WTC11 (cell line): ENCODE measurements around the gene CRYBA1. TPM values are rescaled to one million over a fixed set of nuclear protein-coding genes. Genes with fewer than 3 reads are reported as not detected.
A peak's percentile ranks its signal among the peaks of the same experiment; 100 is the strongest.

Experiments
- ARID4B ChIP-seq: sonication (generic); formaldehyde crosslinking; IDR thresholded peaks from 2 replicates; pipeline ENCODE4 v1.8.0; 2023; ENCODE audit warnings: missing genetic modification reagents, mild to moderate bottlenecking, borderline replicate concordance
- CREB1 ChIP-seq: sonication (generic); formaldehyde crosslinking; IDR thresholded peaks from 2 replicates; pipeline ENCODE4 v1.8.0; 2023; ENCODE audit warnings: mild to moderate bottlenecking, missing genetic modification reagents
- ETV6 ChIP-seq: sonication (generic); formaldehyde crosslinking; IDR thresholded peaks from 2 replicates; pipeline ENCODE4 v1.8.1; 2022; ENCODE audit warnings: mild to moderate bottlenecking, missing genetic modification reagents
- HMGA2 ChIP-seq: fragments of 250-450 bp; sonication (Bioruptor Pico); IDR thresholded peaks from 2 replicates; pipeline ENCODE4 v1.4.0; 2021; ENCODE audit warnings: mild to moderate bottlenecking, moderate library complexity
- IRF2 ChIP-seq: sonication (generic); formaldehyde crosslinking; IDR thresholded peaks from 2 replicates; pipeline ENCODE4 v1.8.0; 2022; ENCODE audit warnings: low read depth, missing genetic modification reagents, borderline replicate concordance
- MYBL2 ChIP-seq: sonication (generic); formaldehyde crosslinking; IDR thresholded peaks from 2 replicates; pipeline ENCODE4 v1.8.1; 2023; ENCODE audit warnings: mild to moderate bottlenecking, moderate library complexity, missing genetic modification reagents
- NFE2L1 ChIP-seq: sonication (generic); formaldehyde crosslinking; IDR thresholded peaks from 2 replicates; pipeline ENCODE4 v1.8.1; 2023; ENCODE audit warnings: missing genetic modification reagents
- NR1H2 ChIP-seq: sonication (generic); formaldehyde crosslinking; IDR thresholded peaks from 2 replicates; pipeline ENCODE4 v1.9.0; 2021; ENCODE audit warnings: mild to moderate bottlenecking, moderate library complexity, missing genetic modification reagents
- OVOL2 ChIP-seq: fragments of 250-450 bp; sonication (Bioruptor Pico); IDR thresholded peaks from 2 replicates; pipeline ENCODE4 v1.9.0; 2021; ENCODE audit warnings: mild to moderate bottlenecking, borderline replicate concordance
- PRDM15 ChIP-seq: sonication (generic); formaldehyde crosslinking; IDR thresholded peaks from 2 replicates; pipeline ENCODE4 v1.8.0; 2022; ENCODE audit warnings: missing genetic modification reagents
- PREB ChIP-seq: sonication (generic); formaldehyde crosslinking; IDR thresholded peaks from 2 replicates; pipeline ENCODE4 v1.8.1; 2022; ENCODE audit warnings: mild to moderate bottlenecking, missing genetic modification reagents, moderate library complexity, borderline replicate concordance
- RELA ChIP-seq: sonication (generic); formaldehyde crosslinking; IDR thresholded peaks from 2 replicates; pipeline ENCODE4 v1.8.1; 2022; ENCODE audit warnings: missing genetic modification reagents, mild to moderate bottlenecking, borderline replicate concordance
- SMAD4 ChIP-seq: sonication (generic); formaldehyde crosslinking; IDR thresholded peaks from 2 replicates; pipeline ENCODE4 v1.8.0; 2022; ENCODE audit warnings: mild to moderate bottlenecking, missing genetic modification reagents
- SOX15 ChIP-seq: fragments of 250-450 bp; sonication (Bioruptor Pico); IDR thresholded peaks from 2 replicates; pipeline ENCODE4 v1.9.0; 2021; ENCODE audit warnings: mild to moderate bottlenecking
- USF2 ChIP-seq: sonication (generic); formaldehyde crosslinking; IDR thresholded peaks from 2 replicates; pipeline ENCODE4 v1.8.1; 2023; ENCODE audit warnings: mild to moderate bottlenecking, missing genetic modification reagents, moderate library complexity
- ZNF232 ChIP-seq: sonication (generic); formaldehyde crosslinking; IDR thresholded peaks from 2 replicates; pipeline ENCODE4 v1.8.0; 2022; ENCODE audit warnings: mild to moderate bottlenecking, missing genetic modification reagents
- ZNF671 ChIP-seq: fragments of 250-450 bp; sonication (Bioruptor Pico); IDR thresholded peaks from 2 replicates; pipeline ENCODE4 v1.8.0; 2021; ENCODE audit warnings: mild to moderate bottlenecking
- total RNA-seq: library from RNA; stranded (reverse); gene quantifications from 3 replicates; pipeline ENCODE4 v1.2.3, GENCODE V29; 2021
- TF ChIP-seq, protein P1 (sequence below): sonication (generic); formaldehyde crosslinking; IDR thresholded peaks from 2 replicates; pipeline ENCODE4 v1.8.1; 2022; ENCODE audit warnings: missing genetic modification reagents, borderline replicate concordance
- TF ChIP-seq, protein P2 (sequence below): fragments of 250-450 bp; sonication (Bioruptor Pico); conservative IDR thresholded peaks from 2 replicates; pipeline ENCODE4 v1.9.0; 2021; ENCODE audit warnings: mild to moderate bottlenecking
- TF ChIP-seq, protein P3 (sequence below): sonication (generic); formaldehyde crosslinking; IDR thresholded peaks from 2 replicates; pipeline ENCODE4 v1.8.0; 2023; ENCODE audit warnings: mild to moderate bottlenecking, missing genetic modification reagents
- TF ChIP-seq, protein P4 (sequence below): fragments of 250-450 bp; sonication (Bioruptor Pico); IDR thresholded peaks from 2 replicates; pipeline ENCODE4 v1.9.0; 2021; ENCODE audit warnings: moderate library complexity, mild to moderate bottlenecking, inconsistent platforms, borderline replicate concordance

The CRYBA1 gene
- total RNA-seq, 1 experiment from 2014 or later = not detected

- TF ChIP-seq PRDM15 (CRISPR knock-in tag) = no peak
- no peak for TF ChIP-seq NR1H2 (CRISPR knock-in tag)
- no peak for TF ChIP-seq HMGA2
- TF ChIP-seq PREB = no peak
- TF ChIP-seq SMAD4 (CRISPR knock-in tag) = no peak
- no peak for TF ChIP-seq MYBL2
- TF ChIP-seq, protein P1, sequence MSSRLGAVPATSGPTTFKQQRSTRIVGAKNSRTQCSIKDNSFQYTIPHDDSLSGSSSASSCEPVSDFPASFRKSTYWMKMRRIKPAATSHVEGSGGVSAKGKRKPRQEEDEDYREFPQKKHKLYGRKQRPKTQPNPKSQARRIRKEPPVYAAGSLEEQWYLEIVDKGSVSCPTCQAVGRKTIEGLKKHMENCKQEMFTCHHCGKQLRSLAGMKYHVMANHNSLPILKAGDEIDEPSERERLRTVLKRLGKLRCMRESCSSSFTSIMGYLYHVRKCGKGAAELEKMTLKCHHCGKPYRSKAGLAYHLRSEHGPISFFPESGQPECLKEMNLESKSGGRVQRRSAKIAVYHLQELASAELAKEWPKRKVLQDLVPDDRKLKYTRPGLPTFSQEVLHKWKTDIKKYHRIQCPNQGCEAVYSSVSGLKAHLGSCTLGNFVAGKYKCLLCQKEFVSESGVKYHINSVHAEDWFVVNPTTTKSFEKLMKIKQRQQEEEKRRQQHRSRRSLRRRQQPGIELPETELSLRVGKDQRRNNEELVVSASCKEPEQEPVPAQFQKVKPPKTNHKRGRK (CRISPR knock-in tag) = no peak
- TF ChIP-seq ZNF232 (CRISPR knock-in tag) = 0 out of 2 replicates have a peak, but pooled peaks have one; percentile 13
- no peak; the same call in 1 of the 2 replicates for TF ChIP-seq ARID4B (CRISPR knock-in tag)
- peak; percentile 53 for TF ChIP-seq CREB1
- TF ChIP-seq SOX15 = no peak
- TF ChIP-seq, protein P2, sequence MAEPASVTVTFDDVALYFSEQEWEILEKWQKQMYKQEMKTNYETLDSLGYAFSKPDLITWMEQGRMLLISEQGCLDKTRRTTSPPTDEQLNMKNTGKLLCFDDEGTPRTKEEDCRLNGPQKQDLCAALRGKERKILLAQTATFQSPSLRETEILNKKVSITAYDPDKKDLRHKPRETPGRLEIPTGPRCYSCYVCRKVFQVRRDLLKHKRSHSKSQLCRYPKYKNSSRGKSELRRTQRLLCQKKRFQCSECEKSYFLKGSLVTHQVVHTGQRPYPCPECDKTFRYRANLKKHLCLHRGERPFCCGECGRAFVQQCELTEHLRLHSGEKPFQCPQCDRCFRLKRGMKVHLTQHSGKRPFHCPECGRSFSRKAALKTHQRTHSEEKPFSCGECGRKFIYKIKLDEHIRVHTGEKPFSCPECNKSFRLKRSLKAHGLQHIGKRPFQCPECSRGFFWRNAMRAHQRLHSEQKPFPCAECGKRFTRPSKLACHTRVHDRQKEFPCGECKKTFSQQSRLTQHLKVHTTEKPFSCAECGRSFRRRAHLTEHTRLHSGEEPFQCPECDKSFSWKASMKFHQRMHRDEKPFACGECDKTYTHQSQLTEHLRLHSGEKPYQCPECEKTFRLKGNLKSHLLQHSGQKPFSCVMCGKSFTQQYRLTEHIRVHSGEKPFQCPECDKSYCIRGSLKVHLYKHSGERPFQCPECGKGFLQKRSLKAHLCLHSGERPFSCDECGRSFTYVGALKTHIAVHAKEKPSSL (CRISPR knock-in tag) = no peak
- no peak for TF ChIP-seq NFE2L1 (CRISPR knock-in tag)
- TF ChIP-seq, protein P3, sequence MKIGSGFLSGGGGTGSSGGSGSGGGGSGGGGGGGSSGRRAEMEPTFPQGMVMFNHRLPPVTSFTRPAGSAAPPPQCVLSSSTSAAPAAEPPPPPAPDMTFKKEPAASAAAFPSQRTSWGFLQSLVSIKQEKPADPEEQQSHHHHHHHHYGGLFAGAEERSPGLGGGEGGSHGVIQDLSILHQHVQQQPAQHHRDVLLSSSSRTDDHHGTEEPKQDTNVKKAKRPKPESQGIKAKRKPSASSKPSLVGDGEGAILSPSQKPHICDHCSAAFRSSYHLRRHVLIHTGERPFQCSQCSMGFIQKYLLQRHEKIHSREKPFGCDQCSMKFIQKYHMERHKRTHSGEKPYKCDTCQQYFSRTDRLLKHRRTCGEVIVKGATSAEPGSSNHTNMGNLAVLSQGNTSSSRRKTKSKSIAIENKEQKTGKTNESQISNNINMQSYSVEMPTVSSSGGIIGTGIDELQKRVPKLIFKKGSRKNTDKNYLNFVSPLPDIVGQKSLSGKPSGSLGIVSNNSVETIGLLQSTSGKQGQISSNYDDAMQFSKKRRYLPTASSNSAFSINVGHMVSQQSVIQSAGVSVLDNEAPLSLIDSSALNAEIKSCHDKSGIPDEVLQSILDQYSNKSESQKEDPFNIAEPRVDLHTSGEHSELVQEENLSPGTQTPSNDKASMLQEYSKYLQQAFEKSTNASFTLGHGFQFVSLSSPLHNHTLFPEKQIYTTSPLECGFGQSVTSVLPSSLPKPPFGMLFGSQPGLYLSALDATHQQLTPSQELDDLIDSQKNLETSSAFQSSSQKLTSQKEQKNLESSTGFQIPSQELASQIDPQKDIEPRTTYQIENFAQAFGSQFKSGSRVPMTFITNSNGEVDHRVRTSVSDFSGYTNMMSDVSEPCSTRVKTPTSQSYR (CRISPR knock-in tag) = peak; percentile 39; the same call in 1 of the 2 replicates
- TF ChIP-seq RELA = no peak
- TF ChIP-seq USF2 (CRISPR knock-in tag) = no peak
- TF ChIP-seq ZNF671 (CRISPR knock-in tag) = no peak
- no peak; the same call in 1 of the 2 replicates for TF ChIP-seq OVOL2
- TF ChIP-seq, protein P4, sequence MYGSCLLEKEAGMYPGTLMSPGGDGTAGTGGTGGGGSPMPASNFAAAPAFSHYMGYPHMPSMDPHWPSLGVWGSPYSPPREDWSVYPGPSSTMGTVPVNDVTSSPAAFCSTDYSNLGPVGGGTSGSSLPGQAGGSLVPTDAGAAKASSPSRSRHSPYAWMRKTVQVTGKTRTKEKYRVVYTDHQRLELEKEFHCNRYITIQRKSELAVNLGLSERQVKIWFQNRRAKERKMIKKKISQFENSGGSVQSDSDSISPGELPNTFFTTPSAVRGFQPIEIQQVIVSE = no peak
- TF ChIP-seq IRF2 (CRISPR knock-in tag) = no peak
- peak; percentile 93 for TF ChIP-seq ETV6 (CRISPR knock-in tag)
Observed at GRCh38 chr17:29293890-29294579, 47.4 kb downstream of the CRYBA1 start, which contains the start of gene NUFIP2 (continued).
